ENCODE measurements around the gene MICAL2.

The MICAL2 gene

DNA sequence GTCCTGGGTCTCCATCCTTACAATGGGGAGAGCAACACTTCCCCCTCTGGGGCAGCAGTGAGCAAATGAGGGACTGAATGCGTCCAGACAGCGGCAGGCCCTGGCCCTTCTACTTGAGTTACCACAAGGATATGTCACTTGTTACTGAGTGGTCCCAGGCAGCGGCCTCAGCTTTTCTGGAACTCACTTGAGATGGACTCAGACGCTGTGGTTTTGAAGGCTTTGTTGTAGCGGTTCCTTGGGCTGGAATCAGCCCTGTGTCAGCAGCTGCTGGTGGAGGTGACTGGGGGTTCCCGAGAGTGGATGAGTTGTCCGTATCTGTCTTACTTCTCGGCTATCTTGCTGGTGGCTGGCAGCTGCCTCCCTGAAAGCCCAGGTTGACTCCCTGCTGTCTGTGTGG lies 77.0 kb downstream of the MICAL2 start:
- Histone ChIP-seq H3K36me3 (ENCODE audit: control insufficient read depth in 2 of 2, insufficient read depth in 1 of 2, low read length in 2 of 2) (no peaks in the 10 kb centered on the region), H3K9me3 (ENCODE audit: control insufficient read depth, insufficient read depth, low read depth, low read length) (no peaks in the 10 kb centered on the region), H3K4me1 (ENCODE audit: control insufficient read depth, insufficient read depth, low read length) (no peaks in the 10 kb centered on the region), H3K27ac (ENCODE audit: extremely low read depth, low read depth, low read length) (no peak overlapping the region), H3K4me3 (ENCODE audit: low read depth, low read length) (no peak overlapping the region)
- CTCF ChIA-PET = interaction anchor here (0.7 kb wide), 1 partner anchor 15 kb away, joined by 3 read pairs; no protein-coding TSS in a partner anchor
- POLR2A ChIA-PET = no interaction called here
- no peak for TF ChIP-seq ZNF626 (tag by site-specific recombination; IDR thresholded peaks at IDR 0.05)
- TF ChIP-seq, protein P1, sequence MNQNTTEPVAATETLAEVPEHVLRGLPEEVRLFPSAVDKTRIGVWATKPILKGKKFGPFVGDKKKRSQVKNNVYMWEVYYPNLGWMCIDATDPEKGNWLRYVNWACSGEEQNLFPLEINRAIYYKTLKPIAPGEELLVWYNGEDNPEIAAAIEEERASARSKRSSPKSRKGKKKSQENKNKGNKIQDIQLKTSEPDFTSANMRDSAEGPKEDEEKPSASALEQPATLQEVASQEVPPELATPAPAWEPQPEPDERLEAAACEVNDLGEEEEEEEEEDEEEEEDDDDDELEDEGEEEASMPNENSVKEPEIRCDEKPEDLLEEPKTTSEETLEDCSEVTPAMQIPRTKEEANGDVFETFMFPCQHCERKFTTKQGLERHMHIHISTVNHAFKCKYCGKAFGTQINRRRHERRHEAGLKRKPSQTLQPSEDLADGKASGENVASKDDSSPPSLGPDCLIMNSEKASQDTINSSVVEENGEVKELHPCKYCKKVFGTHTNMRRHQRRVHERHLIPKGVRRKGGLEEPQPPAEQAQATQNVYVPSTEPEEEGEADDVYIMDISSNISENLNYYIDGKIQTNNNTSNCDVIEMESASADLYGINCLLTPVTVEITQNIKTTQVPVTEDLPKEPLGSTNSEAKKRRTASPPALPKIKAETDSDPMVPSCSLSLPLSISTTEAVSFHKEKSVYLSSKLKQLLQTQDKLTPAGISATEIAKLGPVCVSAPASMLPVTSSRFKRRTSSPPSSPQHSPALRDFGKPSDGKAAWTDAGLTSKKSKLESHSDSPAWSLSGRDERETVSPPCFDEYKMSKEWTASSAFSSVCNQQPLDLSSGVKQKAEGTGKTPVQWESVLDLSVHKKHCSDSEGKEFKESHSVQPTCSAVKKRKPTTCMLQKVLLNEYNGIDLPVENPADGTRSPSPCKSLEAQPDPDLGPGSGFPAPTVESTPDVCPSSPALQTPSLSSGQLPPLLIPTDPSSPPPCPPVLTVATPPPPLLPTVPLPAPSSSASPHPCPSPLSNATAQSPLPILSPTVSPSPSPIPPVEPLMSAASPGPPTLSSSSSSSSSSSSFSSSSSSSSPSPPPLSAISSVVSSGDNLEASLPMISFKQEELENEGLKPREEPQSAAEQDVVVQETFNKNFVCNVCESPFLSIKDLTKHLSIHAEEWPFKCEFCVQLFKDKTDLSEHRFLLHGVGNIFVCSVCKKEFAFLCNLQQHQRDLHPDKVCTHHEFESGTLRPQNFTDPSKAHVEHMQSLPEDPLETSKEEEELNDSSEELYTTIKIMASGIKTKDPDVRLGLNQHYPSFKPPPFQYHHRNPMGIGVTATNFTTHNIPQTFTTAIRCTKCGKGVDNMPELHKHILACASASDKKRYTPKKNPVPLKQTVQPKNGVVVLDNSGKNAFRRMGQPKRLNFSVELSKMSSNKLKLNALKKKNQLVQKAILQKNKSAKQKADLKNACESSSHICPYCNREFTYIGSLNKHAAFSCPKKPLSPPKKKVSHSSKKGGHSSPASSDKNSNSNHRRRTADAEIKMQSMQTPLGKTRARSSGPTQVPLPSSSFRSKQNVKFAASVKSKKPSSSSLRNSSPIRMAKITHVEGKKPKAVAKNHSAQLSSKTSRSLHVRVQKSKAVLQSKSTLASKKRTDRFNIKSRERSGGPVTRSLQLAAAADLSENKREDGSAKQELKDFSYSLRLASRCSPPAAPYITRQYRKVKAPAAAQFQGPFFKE (tag by site-specific recombination; IDR thresholded peaks at IDR 0.05; ENCODE audit: borderline replicate concordance) = no peak
- TF ChIP-seq, protein P2, sequence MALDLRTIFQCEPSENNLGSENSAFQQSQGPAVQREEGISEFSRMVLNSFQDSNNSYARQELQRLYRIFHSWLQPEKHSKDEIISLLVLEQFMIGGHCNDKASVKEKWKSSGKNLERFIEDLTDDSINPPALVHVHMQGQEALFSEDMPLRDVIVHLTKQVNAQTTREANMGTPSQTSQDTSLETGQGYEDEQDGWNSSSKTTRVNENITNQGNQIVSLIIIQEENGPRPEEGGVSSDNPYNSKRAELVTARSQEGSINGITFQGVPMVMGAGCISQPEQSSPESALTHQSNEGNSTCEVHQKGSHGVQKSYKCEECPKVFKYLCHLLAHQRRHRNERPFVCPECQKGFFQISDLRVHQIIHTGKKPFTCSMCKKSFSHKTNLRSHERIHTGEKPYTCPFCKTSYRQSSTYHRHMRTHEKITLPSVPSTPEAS (tag by site-specific recombination; IDR thresholded peaks at IDR 0.05) = no peak

DNA sequence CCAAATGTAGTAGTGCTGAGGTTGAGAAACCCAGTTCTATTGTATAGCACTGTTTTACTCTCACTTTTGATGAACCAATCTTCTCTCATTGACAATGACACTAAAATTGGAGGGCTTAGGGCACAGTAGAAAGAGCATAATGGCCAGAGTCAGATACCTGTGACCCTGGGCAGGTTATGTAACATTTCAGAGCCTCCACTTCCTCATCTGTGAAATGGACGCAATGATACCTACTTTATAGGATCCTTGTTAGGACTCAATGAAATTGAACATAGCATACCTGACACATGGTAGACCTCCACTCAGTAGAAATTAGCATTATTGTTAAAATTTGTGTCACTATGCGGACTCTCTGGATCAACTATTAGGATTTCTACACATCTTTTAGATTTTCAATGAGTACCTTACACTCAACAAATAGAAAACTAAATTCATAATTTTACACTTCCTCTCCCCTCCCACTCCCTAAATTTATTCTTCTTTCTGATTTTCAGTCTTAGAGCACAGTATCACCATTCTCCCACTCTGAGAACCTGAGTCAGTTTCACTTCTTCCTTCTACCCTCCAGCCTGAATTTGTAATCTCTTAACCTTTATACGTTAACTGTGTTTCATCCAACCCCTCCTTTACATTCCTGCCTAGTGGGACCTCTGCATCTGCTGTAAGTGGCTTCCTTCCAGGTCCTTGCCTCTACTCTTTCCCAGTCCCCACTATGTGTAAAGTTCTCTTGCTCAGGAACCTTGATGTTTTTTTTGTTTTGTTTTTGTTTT lies 78.3 kb downstream of the MICAL2 start:
- Histone ChIP-seq H3K27ac (ENCODE audit: extremely low read depth, low read depth, low read length) (no peak overlapping the region), H3K9me3 (ENCODE audit: control insufficient read depth, insufficient read depth, low read depth, low read length) (no peaks in the 10 kb centered on the region), H3K36me3 (ENCODE audit: control insufficient read depth in 2 of 2, insufficient read depth in 1 of 2, low read length in 2 of 2) (no peaks in the 10 kb centered on the region), H3K4me1 (ENCODE audit: control insufficient read depth, insufficient read depth, low read length) (no peaks in the 10 kb centered on the region), H3K4me3 (ENCODE audit: low read depth, low read length) (no peak overlapping the region)
- TF ChIP-seq ZBTB48 (tag by site-specific recombination; IDR thresholded peaks at IDR 0.05) = no peak
- TF ChIP-seq ZNF184 (tag by site-specific recombination; IDR thresholded peaks at IDR 0.05) = no peak
- no peak for TF ChIP-seq ZNF248 (tag by site-specific recombination; IDR thresholded peaks at IDR 0.05)
- TF ChIP-seq OSR2 (tag by site-specific recombination; IDR thresholded peaks at IDR 0.05) = no peak
- TF ChIP-seq ZNF16 (tag by site-specific recombination; IDR thresholded peaks at IDR 0.05; ENCODE audit: low read depth) = no peak
- no peak for TF ChIP-seq ZNF510 (tag by site-specific recombination; IDR thresholded peaks at IDR 0.05; ENCODE audit: insufficient replicate concordance)
- no peak for TF ChIP-seq ZNF394 (tag by site-specific recombination; IDR thresholded peaks at IDR 0.05; ENCODE audit: borderline replicate concordance)
- TF ChIP-seq ZNF558 (tag by site-specific recombination; IDR thresholded peaks at IDR 0.05) = no peak
- TF ChIP-seq, protein P3, sequence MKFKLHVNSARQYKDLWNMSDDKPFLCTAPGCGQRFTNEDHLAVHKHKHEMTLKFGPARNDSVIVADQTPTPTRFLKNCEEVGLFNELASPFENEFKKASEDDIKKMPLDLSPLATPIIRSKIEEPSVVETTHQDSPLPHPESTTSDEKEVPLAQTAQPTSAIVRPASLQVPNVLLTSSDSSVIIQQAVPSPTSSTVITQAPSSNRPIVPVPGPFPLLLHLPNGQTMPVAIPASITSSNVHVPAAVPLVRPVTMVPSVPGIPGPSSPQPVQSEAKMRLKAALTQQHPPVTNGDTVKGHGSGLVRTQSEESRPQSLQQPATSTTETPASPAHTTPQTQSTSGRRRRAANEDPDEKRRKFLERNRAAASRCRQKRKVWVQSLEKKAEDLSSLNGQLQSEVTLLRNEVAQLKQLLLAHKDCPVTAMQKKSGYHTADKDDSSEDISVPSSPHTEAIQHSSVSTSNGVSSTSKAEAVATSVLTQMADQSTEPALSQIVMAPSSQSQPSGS (tag by site-specific recombination; IDR thresholded peaks at IDR 0.05; ENCODE audit: low read depth) = no peak
- TF ChIP-seq ZNF670 (tag by site-specific recombination; IDR thresholded peaks at IDR 0.05; ENCODE audit: low read depth) = no peak
- TF ChIP-seq SCRT2 (tag by site-specific recombination; IDR thresholded peaks at IDR 0.05) = no peak
- TF ChIP-seq HOXC10 (CRISPR knock-in tag; IDR thresholded peaks at IDR 0.05) = no peak
- no peak for TF ChIP-seq ZBTB21 (tag by site-specific recombination; IDR thresholded peaks at IDR 0.05)
- TF ChIP-seq ZNF214 (tag by site-specific recombination; IDR thresholded peaks at IDR 0.05; ENCODE audit: borderline replicate concordance) = no peak
- TF ChIP-seq, protein P4, sequence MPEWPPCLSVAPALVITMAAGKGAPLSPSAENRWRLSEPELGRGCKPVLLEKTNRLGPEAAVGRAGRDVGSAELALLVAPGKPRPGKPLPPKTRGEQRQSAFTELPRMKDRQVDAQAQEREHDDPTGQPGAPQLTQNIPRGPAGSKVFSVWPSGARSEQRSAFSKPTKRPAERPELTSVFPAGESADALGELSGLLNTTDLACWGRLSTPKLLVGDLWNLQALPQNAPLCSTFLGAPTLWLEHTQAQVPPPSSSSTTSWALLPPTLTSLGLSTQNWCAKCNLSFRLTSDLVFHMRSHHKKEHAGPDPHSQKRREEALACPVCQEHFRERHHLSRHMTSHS (tag by site-specific recombination; IDR thresholded peaks at IDR 0.05) = no peak
- no peak for TF ChIP-seq ZNF138 (tag by site-specific recombination; IDR thresholded peaks at IDR 0.05; ENCODE audit: borderline replicate concordance)
- ChIA-PET CTCF (no interaction called here), POLR2A (no interaction called here)

All from HEK293 (cell line).